Measurements from ENCODE around the gene UNC13C. TPM values are rescaled to one million over a fixed set of nuclear protein-coding genes. Genes with fewer than 3 reads are reported as not detected.

Gene UNC13C
- total and polyA plus RNA-seq, 8 donors, result 0.03 to 6.4 (median 2.3) TPM; not detected in 3

- DNase-seq, result no peak
- intact Hi-C loops (cut with DNase I; ENCODE audit: low total_unique reads), result no loop called here
- H3K36me3 ChIP-seq, result no peaks in the 10 kb centered on the region
- 69 to 83% (median 79%) methylated on average over 3 of the region's 3 CpGs for WGBS, 5 donors
- TF ChIP-seq POLR2AphosphoS5 (IDR thresholded peaks at IDR 0.05), result no peak
- no peak for TF ChIP-seq EP300 (IDR thresholded peaks at IDR 0.05)
- TF ChIP-seq CTCF (IDR thresholded peaks at IDR 0.05), result no peak
- TF ChIP-seq POLR2A (IDR thresholded peaks at IDR 0.05), result no peak
- H3K27ac ChIP-seq, result no peak overlapping the region
- H3K4me3 ChIP-seq, result no peak overlapping the region
- H3K27me3 ChIP-seq, result no peaks in the 10 kb centered on the region
- H3K9me3 ChIP-seq, result no peaks in the 10 kb centered on the region
- H3K4me1 ChIP-seq, result no peaks in the 10 kb centered on the region
These were observed 642.7 kb downstream of the UNC13C start for GRCh38 chr15:54620916-54621315.

- H3K9me3 ChIP-seq, result peaks cover 0 to 21% (median 14%) of the 10 kb centered on the region in 4 donors
- H3K27ac ChIP-seq, result no peak overlapping the region
- H3K36me3 ChIP-seq, result no peaks in the 10 kb centered on the region
- H3K27me3 ChIP-seq, result no peaks in the 10 kb centered on the region
- TF ChIP-seq POLR2A (IDR thresholded peaks at IDR 0.05), result no peak
- no peak for TF ChIP-seq POLR2AphosphoS5 (IDR thresholded peaks at IDR 0.05)
- TF ChIP-seq CTCF (IDR thresholded peaks at IDR 0.05), result no peak
- no peak for TF ChIP-seq EP300 (IDR thresholded peaks at IDR 0.05)
- H3K4me1 ChIP-seq, result no peaks in the 10 kb centered on the region
- 91 to 100% (median 97%) methylated on average over 4 of the region's 4 CpGs for WGBS, 5 donors
- H3K4me3 ChIP-seq, result no peak overlapping the region
- no peak for DNase-seq
- intact Hi-C loops (cut with DNase I; ENCODE audit: low total_unique reads), result no loop called here
These were observed 657.9 kb downstream of the UNC13C start for GRCh38 chr15:54636147-54636546.

- intact Hi-C loops (cut with DNase I; ENCODE audit: low total_unique reads), result no loop called here
- Histone ChIP-seq H3K9me3 (peaks cover 0 to 21% (median 14%) of the 10 kb centered on the region in 4 donors), H3K4me1 (no peaks in the 10 kb centered on the region), H3K36me3 (no peaks in the 10 kb centered on the region), H3K27me3 (no peaks in the 10 kb centered on the region), H3K27ac (no peak overlapping the region), H3K4me3 (no peak overlapping the region)
- DNase-seq, result peak in 1 of 2 donors; percentile 13
- no peak for TF ChIP-seq POLR2AphosphoS5 (IDR thresholded peaks at IDR 0.05)
- TF ChIP-seq EP300 (IDR thresholded peaks at IDR 0.05), result no peak
- no peak for TF ChIP-seq CTCF (IDR thresholded peaks at IDR 0.05)
- TF ChIP-seq POLR2A (IDR thresholded peaks at IDR 0.05), result no peak
These were observed 660.4 kb downstream of the UNC13C start for GRCh38 chr15:54638666-54639065.

GRCh38 chr15:54640873-54641272, 662.6 kb downstream of the UNC13C start:
- H3K4me1 ChIP-seq, result no peaks in the 10 kb centered on the region
- H3K9me3 ChIP-seq, result peaks cover 0 to 23% (median 14%) of the 10 kb centered on the region in 4 donors
- H3K36me3 ChIP-seq, result no peaks in the 10 kb centered on the region
- H3K4me3 ChIP-seq, result no peak overlapping the region
- H3K27me3 ChIP-seq, result no peaks in the 10 kb centered on the region
- intact Hi-C loops (cut with DNase I; ENCODE audit: low total_unique reads), result no loop called here
- TF ChIP-seq POLR2A (IDR thresholded peaks at IDR 0.05), result no peak
- no peak for TF ChIP-seq CTCF (IDR thresholded peaks at IDR 0.05)
- no peak for TF ChIP-seq EP300 (IDR thresholded peaks at IDR 0.05)
- TF ChIP-seq POLR2AphosphoS5 (IDR thresholded peaks at IDR 0.05), result no peak
- DNase-seq, result peak in 1 of 2 donors; percentile 28
- 30 to 69% (median 51%) methylated on average over 2 of the region's 2 CpGs for WGBS, 5 donors
- no peak overlapping the region for H3K27ac ChIP-seq
